ENCODE data around the gene MKNK1. TPM values are rescaled to one million over a fixed set of nuclear protein-coding genes. Genes with fewer than 3 reads are reported as not detected.

Gene MKNK1
- polyA plus RNA-seq, 1 donor (not counting 4 experiments of a cell fraction or from before 2014, with no cell fraction given), result 55.7 TPM

DNA sequence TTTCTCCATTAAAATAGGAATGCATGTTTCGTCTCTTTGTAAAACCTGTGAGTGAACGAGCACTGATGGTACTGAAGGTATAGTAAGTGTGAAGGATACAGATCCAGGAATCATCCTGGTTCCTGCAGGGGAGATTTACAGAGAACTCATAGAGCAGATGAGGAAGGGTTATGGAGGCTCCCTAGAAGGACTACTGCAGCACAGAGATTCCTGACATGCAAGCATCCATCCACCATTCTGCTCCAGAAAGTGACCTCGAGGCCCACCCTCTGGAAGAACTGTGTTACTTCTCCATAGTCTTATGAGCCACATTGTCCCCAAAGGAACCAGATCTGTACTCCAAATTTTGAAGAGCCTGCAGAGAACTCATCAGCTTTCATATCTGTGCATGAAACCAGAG, 14.5 kb downstream of the MKNK1 start:
- Histone ChIP-seq H2AFZ (ENCODE audit: control insufficient read depth, low read length) (no peak overlapping the region), H3K27me3 (ENCODE audit: control insufficient read depth, extremely low read depth, insufficient read depth, low read length) (no peaks in the 10 kb centered on the region), H3K4me2 (ENCODE audit: control insufficient read depth, extremely low read depth, insufficient read depth, low read depth, low read length) (no peak overlapping the region), H3K9me3 (ENCODE audit: control insufficient read depth, low read depth, low read length) (no peaks in the 10 kb centered on the region), H3K36me3 (ENCODE audit: control insufficient read depth in 2 of 2, extremely low read depth in 1 of 2, insufficient read depth in 2 of 2, low read length in 2 of 2) (peaks cover 30 to 37% of the 10 kb centered on the region in 2 experiments), H3K79me2 (ENCODE audit: control insufficient read depth, insufficient read depth, low read length) (no peaks in the 10 kb centered on the region), H3K9ac (ENCODE audit: control insufficient read depth, extremely low read depth, insufficient read depth, low read length) (no peak overlapping the region), H3K27ac (ENCODE audit: control insufficient read depth, insufficient read depth, low read length) (no peak overlapping the region), H3K4me1 (ENCODE audit: control insufficient read depth, extremely low read depth, insufficient read depth, low read length) (no peaks in the 10 kb centered on the region), H3K9me1 (ENCODE audit: control insufficient read depth, extremely low read depth, insufficient read depth, low read length) (no peaks in the 10 kb centered on the region), H3K4me3 (ENCODE audit: control insufficient read depth in 2 of 3, extremely low read depth in 1 of 3, insufficient read depth in 2 of 3, low read depth in 1 of 3, low read length in 3 of 3) (no peak overlapping the region), H4K20me1 (ENCODE audit: control insufficient read depth, extremely low read depth, insufficient read depth, low read length) (no peaks in the 10 kb centered on the region)
- FAIRE-seq (no peak), DNase-seq (ENCODE audit: low read depth, low spot score) (no peak)
- TF ChIP-seq EZH2 (IDR thresholded peaks at IDR 0.05; ENCODE audit: low read length), result no peak
- TF ChIP-seq, protein P1, sequence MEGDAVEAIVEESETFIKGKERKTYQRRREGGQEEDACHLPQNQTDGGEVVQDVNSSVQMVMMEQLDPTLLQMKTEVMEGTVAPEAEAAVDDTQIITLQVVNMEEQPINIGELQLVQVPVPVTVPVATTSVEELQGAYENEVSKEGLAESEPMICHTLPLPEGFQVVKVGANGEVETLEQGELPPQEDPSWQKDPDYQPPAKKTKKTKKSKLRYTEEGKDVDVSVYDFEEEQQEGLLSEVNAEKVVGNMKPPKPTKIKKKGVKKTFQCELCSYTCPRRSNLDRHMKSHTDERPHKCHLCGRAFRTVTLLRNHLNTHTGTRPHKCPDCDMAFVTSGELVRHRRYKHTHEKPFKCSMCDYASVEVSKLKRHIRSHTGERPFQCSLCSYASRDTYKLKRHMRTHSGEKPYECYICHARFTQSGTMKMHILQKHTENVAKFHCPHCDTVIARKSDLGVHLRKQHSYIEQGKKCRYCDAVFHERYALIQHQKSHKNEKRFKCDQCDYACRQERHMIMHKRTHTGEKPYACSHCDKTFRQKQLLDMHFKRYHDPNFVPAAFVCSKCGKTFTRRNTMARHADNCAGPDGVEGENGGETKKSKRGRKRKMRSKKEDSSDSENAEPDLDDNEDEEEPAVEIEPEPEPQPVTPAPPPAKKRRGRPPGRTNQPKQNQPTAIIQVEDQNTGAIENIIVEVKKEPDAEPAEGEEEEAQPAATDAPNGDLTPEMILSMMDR (optimal IDR thresholded peaks at IDR 0.05 in 1 of 3, IDR thresholded peaks at IDR 0.05 in 1 of 3, conservative IDR thresholded peaks at IDR 0.05 in 1 of 3; ENCODE audit: extremely low read depth in 1 of 3, insufficient read depth in 2 of 3, low read length in 3 of 3), result no peak
- dilution Hi-C loops (cut with MboI; ENCODE audit: extremely low pct_ligation_motif_present, low sequenced_read_pairs), result no loop called here

DNA sequence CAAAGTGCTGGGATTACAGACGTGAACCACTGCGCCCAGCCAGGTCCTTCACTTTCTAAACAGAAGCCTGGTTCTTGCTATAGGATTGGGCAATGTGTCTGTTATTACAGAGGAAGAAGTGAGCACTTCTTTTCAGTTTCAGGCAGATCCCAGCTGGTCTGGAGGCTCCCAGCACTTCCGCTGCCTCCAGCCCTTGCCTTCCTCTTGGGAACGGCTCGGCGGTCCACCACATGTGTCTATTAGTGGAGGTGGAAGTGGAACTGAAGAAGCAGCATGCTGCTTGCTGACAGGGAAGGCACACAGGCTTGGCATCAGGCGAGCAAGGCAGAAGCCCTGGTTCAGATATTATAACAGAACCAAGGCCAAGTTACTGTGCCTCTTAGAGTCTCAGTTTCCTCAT, 17.0 kb downstream of the MKNK1 start:
- H3K9me3 ChIP-seq (ENCODE audit: control insufficient read depth, low read depth, low read length), result no peaks in the 10 kb centered on the region
- DNase-seq (ENCODE audit: low read depth, low spot score) (no peak), FAIRE-seq (no peak)
- no peaks in the 10 kb centered on the region for H4K20me1 ChIP-seq (ENCODE audit: control insufficient read depth, extremely low read depth, insufficient read depth, low read length)
- no peak overlapping the region for H3K27ac ChIP-seq (ENCODE audit: control insufficient read depth, insufficient read depth, low read length)
- dilution Hi-C loops (cut with MboI; ENCODE audit: extremely low pct_ligation_motif_present, low sequenced_read_pairs), result no loop called here
- no peaks in the 10 kb centered on the region for H3K4me1 ChIP-seq (ENCODE audit: control insufficient read depth, extremely low read depth, insufficient read depth, low read length)
- H3K9me1 ChIP-seq (ENCODE audit: control insufficient read depth, extremely low read depth, insufficient read depth, low read length), result no peaks in the 10 kb centered on the region
- no peaks in the 10 kb centered on the region for H3K27me3 ChIP-seq (ENCODE audit: control insufficient read depth, extremely low read depth, insufficient read depth, low read length)
- no peak overlapping the region for H2AFZ ChIP-seq (ENCODE audit: control insufficient read depth, low read length)
- peaks cover 34 to 48% of the 10 kb centered on the region in 2 experiments for H3K36me3 ChIP-seq (ENCODE audit: control insufficient read depth in 2 of 2, extremely low read depth in 1 of 2, insufficient read depth in 2 of 2, low read length in 2 of 2)
- H3K4me2 ChIP-seq (ENCODE audit: control insufficient read depth, extremely low read depth, insufficient read depth, low read depth, low read length), result no peak overlapping the region
- no peak for TF ChIP-seq EZH2 (IDR thresholded peaks at IDR 0.05; ENCODE audit: low read length)
- TF ChIP-seq, protein P1 (optimal IDR thresholded peaks at IDR 0.05 in 1 of 3, IDR thresholded peaks at IDR 0.05 in 1 of 3, conservative IDR thresholded peaks at IDR 0.05 in 1 of 3; ENCODE audit: extremely low read depth in 1 of 3, insufficient read depth in 2 of 3, low read length in 3 of 3), result no peak
- H3K9ac ChIP-seq (ENCODE audit: control insufficient read depth, extremely low read depth, insufficient read depth, low read length), result no peak overlapping the region
- H3K79me2 ChIP-seq (ENCODE audit: control insufficient read depth, insufficient read depth, low read length), result no peaks in the 10 kb centered on the region
- no peak overlapping the region for H3K4me3 ChIP-seq (ENCODE audit: control insufficient read depth in 2 of 3, extremely low read depth in 1 of 3, insufficient read depth in 2 of 3, low read depth in 1 of 3, low read length in 3 of 3)
